ENCODE results near the gene AK8.

The AK8 gene

DNA sequence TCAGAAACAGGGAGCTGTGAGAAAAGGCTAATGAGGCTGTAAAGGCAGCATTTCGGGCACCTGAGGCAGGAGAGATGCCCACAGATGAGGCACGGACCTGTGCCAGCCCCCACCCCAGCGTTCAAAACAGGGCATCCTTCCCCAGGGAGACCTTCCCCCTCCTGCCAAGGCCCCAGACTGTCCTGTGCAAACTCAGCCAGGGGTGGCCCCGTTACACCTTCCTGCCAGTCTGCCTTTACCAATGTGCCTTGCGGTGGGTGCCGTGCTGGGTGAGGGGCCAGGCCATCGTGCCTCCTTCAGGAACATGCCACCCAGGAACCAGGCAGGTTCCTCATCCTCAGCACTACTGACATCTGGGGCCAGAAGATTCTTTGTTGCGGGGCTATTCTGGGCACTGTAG, 53.9 kb downstream of the AK8 start:
- TF ChIP-seq, protein P1, sequence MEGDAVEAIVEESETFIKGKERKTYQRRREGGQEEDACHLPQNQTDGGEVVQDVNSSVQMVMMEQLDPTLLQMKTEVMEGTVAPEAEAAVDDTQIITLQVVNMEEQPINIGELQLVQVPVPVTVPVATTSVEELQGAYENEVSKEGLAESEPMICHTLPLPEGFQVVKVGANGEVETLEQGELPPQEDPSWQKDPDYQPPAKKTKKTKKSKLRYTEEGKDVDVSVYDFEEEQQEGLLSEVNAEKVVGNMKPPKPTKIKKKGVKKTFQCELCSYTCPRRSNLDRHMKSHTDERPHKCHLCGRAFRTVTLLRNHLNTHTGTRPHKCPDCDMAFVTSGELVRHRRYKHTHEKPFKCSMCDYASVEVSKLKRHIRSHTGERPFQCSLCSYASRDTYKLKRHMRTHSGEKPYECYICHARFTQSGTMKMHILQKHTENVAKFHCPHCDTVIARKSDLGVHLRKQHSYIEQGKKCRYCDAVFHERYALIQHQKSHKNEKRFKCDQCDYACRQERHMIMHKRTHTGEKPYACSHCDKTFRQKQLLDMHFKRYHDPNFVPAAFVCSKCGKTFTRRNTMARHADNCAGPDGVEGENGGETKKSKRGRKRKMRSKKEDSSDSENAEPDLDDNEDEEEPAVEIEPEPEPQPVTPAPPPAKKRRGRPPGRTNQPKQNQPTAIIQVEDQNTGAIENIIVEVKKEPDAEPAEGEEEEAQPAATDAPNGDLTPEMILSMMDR (conservative IDR thresholded peaks at IDR 0.05; ENCODE audit: low read length): no peak
- TF ChIP-seq EZH2phosphoT487 (IDR thresholded peaks at IDR 0.05; ENCODE audit: borderline replicate concordance): no peak

DNA sequence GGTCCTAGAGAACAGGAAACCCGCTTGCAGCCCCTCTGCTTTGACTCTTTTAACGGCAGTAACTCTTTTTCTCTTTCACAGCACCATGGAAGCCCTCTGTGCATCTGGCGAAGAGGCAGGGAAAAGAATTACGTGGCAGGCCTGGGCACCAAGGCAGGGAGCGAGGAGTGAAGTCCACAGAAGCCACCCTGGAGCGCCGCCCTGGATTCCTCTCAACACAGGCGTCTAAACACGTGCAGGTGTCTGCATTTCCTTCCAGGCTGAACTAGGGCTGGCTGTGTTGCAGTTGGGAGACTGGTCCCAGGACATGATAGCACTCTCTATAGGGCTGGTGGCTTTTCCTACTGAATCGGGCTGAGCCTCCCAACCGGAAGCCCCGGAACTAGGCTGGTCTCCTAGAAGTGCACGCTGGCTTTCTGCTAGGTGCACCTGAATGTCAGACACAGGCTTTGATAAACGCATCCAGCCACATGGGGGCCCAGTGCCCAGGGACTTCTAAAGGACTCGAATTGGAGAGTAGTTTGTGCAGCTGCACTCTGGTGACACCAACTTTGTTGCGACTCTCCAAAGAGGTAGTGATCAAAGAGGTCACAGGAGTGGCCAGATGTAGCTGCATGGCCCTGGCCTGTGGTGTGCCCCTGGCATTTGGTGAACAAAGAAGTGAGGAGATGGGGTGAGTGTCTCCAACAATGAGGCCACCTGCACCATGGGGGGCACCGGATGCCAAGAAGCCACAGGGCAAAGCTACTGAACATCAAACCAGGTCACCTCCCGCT, 54.5 kb downstream of the AK8 start:
- Histone ChIP-seq H4K20me1 (ENCODE audit: insufficient read depth, low read length, poor library complexity, severe bottlenecking) (no peaks in the 10 kb centered on the region), H3K4me2 (ENCODE audit: low read depth, low read length, poor library complexity, severe bottlenecking) (no peak overlapping the region), H3F3A (ENCODE audit: low read depth) (no peaks in the 10 kb centered on the region), H3K27me3 (ENCODE audit: insufficient read depth, low read length, poor library complexity, severe bottlenecking) (no peaks in the 10 kb centered on the region), H3K9me3 (ENCODE audit: insufficient read depth, low read depth, low read length) (no peaks in the 10 kb centered on the region), H3K9ac (ENCODE audit: low read depth, low read length, poor library complexity, severe bottlenecking) (peak overlapping the region; percentile 45), H3K9me2 (replicated peaks; ENCODE audit: low read depth, low read length) (no peaks in the 10 kb centered on the region), H3K4me1 (ENCODE audit: insufficient read depth, low read length, poor library complexity, severe bottlenecking) (peaks cover 16% of the 10 kb centered on the region), H3K36me3 (ENCODE audit: insufficient read depth, low read length) (no peaks in the 10 kb centered on the region), H2AFZ (ENCODE audit: low read length) (peak overlapping the region; percentile 38; the same call in 1 of the 2 replicates), H3K4me3 (ENCODE audit: low read length, poor library complexity, severe bottlenecking) (no peak overlapping the region), H3K79me2 (ENCODE audit: insufficient read depth, low read length) (no peaks in the 10 kb centered on the region)
- TF ChIP-seq, protein P1 (conservative IDR thresholded peaks at IDR 0.05; ENCODE audit: low read length): peak; percentile 43
- no peak for TF ChIP-seq EZH2phosphoT487 (IDR thresholded peaks at IDR 0.05; ENCODE audit: borderline replicate concordance)

More for the DNA sequence above, 53.9 kb downstream of the AK8 start:
- Histone ChIP-seq H3K9me3 (ENCODE audit: insufficient read depth, low read depth, low read length) (no peaks in the 10 kb centered on the region), H3K9ac (ENCODE audit: low read depth, low read length, poor library complexity, severe bottlenecking) (no peak overlapping the region), H3K4me3 (ENCODE audit: low read length, poor library complexity, severe bottlenecking) (no peak overlapping the region), H3F3A (ENCODE audit: low read depth) (no peaks in the 10 kb centered on the region), H3K4me1 (ENCODE audit: insufficient read depth, low read length, poor library complexity, severe bottlenecking) (peaks cover 16% of the 10 kb centered on the region), H3K79me2 (ENCODE audit: insufficient read depth, low read length) (no peaks in the 10 kb centered on the region), H3K9me2 (replicated peaks; ENCODE audit: low read depth, low read length) (no peaks in the 10 kb centered on the region), H3K36me3 (ENCODE audit: insufficient read depth, low read length) (no peaks in the 10 kb centered on the region), H3K4me2 (ENCODE audit: low read depth, low read length, poor library complexity, severe bottlenecking) (no peak overlapping the region), H2AFZ (ENCODE audit: low read length) (peak overlapping the region; percentile 38; the same call in 1 of the 2 replicates), H4K20me1 (ENCODE audit: insufficient read depth, low read length, poor library complexity, severe bottlenecking) (no peaks in the 10 kb centered on the region), H3K27me3 (ENCODE audit: insufficient read depth, low read length, poor library complexity, severe bottlenecking) (no peaks in the 10 kb centered on the region)

GRCh38 chr9:132820169-132820944, 57.7 kb downstream of the AK8 start:
- Histone ChIP-seq H3K79me2 (ENCODE audit: insufficient read depth, low read length) (no peaks in the 10 kb centered on the region), H3F3A (ENCODE audit: low read depth) (no peaks in the 10 kb centered on the region), H3K36me3 (ENCODE audit: insufficient read depth, low read length) (no peaks in the 10 kb centered on the region), H3K4me3 (ENCODE audit: low read length, poor library complexity, severe bottlenecking) (no peak overlapping the region), H4K20me1 (ENCODE audit: insufficient read depth, low read length, poor library complexity, severe bottlenecking) (no peaks in the 10 kb centered on the region), H3K9me3 (ENCODE audit: insufficient read depth, low read depth, low read length) (no peaks in the 10 kb centered on the region), H3K4me1 (ENCODE audit: insufficient read depth, low read length, poor library complexity, severe bottlenecking) (peaks cover 24% of the 10 kb centered on the region), H3K9me2 (replicated peaks; ENCODE audit: low read depth, low read length) (no peaks in the 10 kb centered on the region), H2AFZ (ENCODE audit: low read length) (no peak overlapping the region), H3K27me3 (ENCODE audit: insufficient read depth, low read length, poor library complexity, severe bottlenecking) (no peaks in the 10 kb centered on the region), H3K4me2 (ENCODE audit: low read depth, low read length, poor library complexity, severe bottlenecking) (no peak overlapping the region), H3K9ac (ENCODE audit: low read depth, low read length, poor library complexity, severe bottlenecking) (no peak overlapping the region)
- TF ChIP-seq, protein P1 (conservative IDR thresholded peaks at IDR 0.05; ENCODE audit: low read length): no peak
- no peak for TF ChIP-seq EZH2phosphoT487 (IDR thresholded peaks at IDR 0.05; ENCODE audit: borderline replicate concordance)

All from Loucy (cell line).